ENCODE data around the gene GBP4.

GBP4 gene

GRCh38 chr1:89170170-89171066 lies 28.3 kb downstream of the GBP4 start:
- DNase-seq = no peak

GRCh38 chr1:89169166-89169565 lies 29.6 kb downstream of the GBP4 start:
- DNase-seq = no peak

- no peak for DNase-seq
These were observed 31.0 kb downstream of the GBP4 start for GRCh38 chr1:89167590-89168230.

- no peak for DNase-seq
These were observed 32.0 kb downstream of the GBP4 start for GRCh38 chr1:89166705-89167104.

- DNase-seq = no peak
These were observed 32.9 kb downstream of the GBP4 start for GRCh38 chr1:89165811-89166210.

- DNase-seq = no peak
These were observed 47.7 kb downstream of the GBP4 start for GRCh38 chr1:89151047-89151446.

GRCh38 chr1:89149976-89150375 lies 48.8 kb downstream of the GBP4 start:
- DNase-seq = no peak

- no peak for DNase-seq
These were observed 49.5 kb downstream of the GBP4 start for GRCh38 chr1:89149229-89149628.

GRCh38 chr1:89147678-89148658 lies 50.8 kb downstream of the GBP4 start:
- no peak for DNase-seq

GRCh38 chr1:89146721-89147120 lies 52.0 kb downstream of the GBP4 start:
- DNase-seq = no peak

- no peak for DNase-seq
These were observed 55.3 kb downstream of the GBP4 start for GRCh38 chr1:89143484-89143883.

GRCh38 chr1:89142160-89142559 lies 56.6 kb downstream of the GBP4 start:
- DNase-seq = no peak

- no peak for DNase-seq
These were observed 65.0 kb downstream of the GBP4 start for GRCh38 chr1:89133747-89134146.

Data from CD4-positive, alpha-beta T cell treated with Interferon alpha-2 for 1 hour (primary cell).